GM23338 (cell line): ENCODE data around the gene EXOC1L. TPM values are rescaled to one million over a fixed set of nuclear protein-coding genes. Genes with fewer than 3 reads are reported as not detected.

Source experiments
- ATAC-seq: fragments of 200-7000 bp; cut with Tn5 transposase; 3 replicates; pipeline ENCODE4 v1.9.1; 2020
- DNase-seq: peaks from one replicate; pipeline ENCODE4 v3.0.0-alpha.2; 2015; ENCODE audit warnings: low spot score
- H2AFZ ChIP-seq: fragments of 200-600 bp; sonication (generic); 2 replicates; pipeline ENCODE4 v1.8.0; 2016; ENCODE audit warnings: antibody characterized with exemption, mild to moderate bottlenecking, moderate library complexity
- H3F3A ChIP-seq: fragments of 200-600 bp; sonication (generic); replicated peaks from 2 replicates; pipeline ENCODE4 v1.8.0; 2017; ENCODE audit warnings: antibody characterized with exemption, mixed run types, low read depth
- H3K27ac ChIP-seq: fragments of 200-600 bp; sonication (generic); 2 replicates; pipeline ENCODE4 v1.6.1; 2016; ENCODE audit warnings: low read depth
- H3K27me3 ChIP-seq: fragments of 200-600 bp; sonication (generic); 2 replicates; pipeline ENCODE4 v1.8.0; 2016; ENCODE audit warnings: mild to moderate bottlenecking, mixed run types, moderate library complexity; ENCODE audit not compliant: insufficient read depth
- H3K36me3 ChIP-seq: fragments of 200-600 bp; sonication (generic); 2 replicates; pipeline ENCODE4 v1.8.0; 2016; ENCODE audit warnings: mild to moderate bottlenecking; ENCODE audit not compliant: insufficient read depth
- H3K4me1 ChIP-seq: fragments of 200-600 bp; sonication (generic); 2 replicates; pipeline ENCODE4 v1.8.0; 2016; ENCODE audit warnings: mild to moderate bottlenecking, moderate library complexity; ENCODE audit not compliant: insufficient read depth
- H3K4me2 ChIP-seq: fragments of 200-600 bp; sonication (generic); 2 replicates; pipeline ENCODE4 v1.7.1; 2017; ENCODE audit warnings: mixed run types
- H3K4me3 ChIP-seq: fragments of 200-600 bp; sonication (generic); 2 replicates; pipeline ENCODE4 v1.6.1; 2016; ENCODE audit warnings: mixed run types
- H3K79me2 ChIP-seq: fragments of 200-600 bp; sonication (generic); replicated peaks from 2 replicates; pipeline ENCODE4 v1.8.0; 2017; ENCODE audit warnings: mild to moderate bottlenecking; ENCODE audit not compliant: insufficient read depth
- H3K9me2 ChIP-seq: fragments of 200-600 bp; sonication (generic); 2 replicates; pipeline ENCODE4 v1.8.0; 2017; ENCODE audit not compliant: insufficient read depth
- H4K20me1 ChIP-seq: fragments of 200-600 bp; sonication (generic); replicated peaks from 2 replicates; pipeline ENCODE4 v1.8.0; 2017; ENCODE audit warnings: mild to moderate bottlenecking; ENCODE audit not compliant: insufficient read depth
- H3K27ac Mint-ChIP-seq: 2 replicates; pipeline ENCODE4 v1.8.0; 2020; ENCODE audit warnings: inconsistent platforms, mild to moderate bottlenecking, moderate library complexity, mixed read lengths
- H3K27me3 Mint-ChIP-seq: 3 replicates; pipeline ENCODE4 v1.8.0; 2022; ENCODE audit warnings: low read depth, mild to moderate bottlenecking, moderate library complexity, mixed read lengths, inconsistent platforms; ENCODE audit not compliant: insufficient read depth, poor library complexity
- H3K36me3 Mint-ChIP-seq: 3 replicates; pipeline ENCODE4 v1.8.0; 2021; ENCODE audit warnings: low read depth, mild to moderate bottlenecking, inconsistent platforms, moderate library complexity, mixed read lengths
- H3K4me1 Mint-ChIP-seq: 3 replicates; pipeline ENCODE4 v1.8.0; 2020; ENCODE audit warnings: mild to moderate bottlenecking, inconsistent platforms, mixed read lengths
- H3K4me3 Mint-ChIP-seq: 3 replicates; pipeline ENCODE4 v1.8.0; 2021; ENCODE audit warnings: moderate library complexity, mild to moderate bottlenecking, inconsistent platforms, mixed read lengths
- H3K9me3 Mint-ChIP-seq: 3 replicates; pipeline ENCODE4 v1.8.0; 2020; ENCODE audit warnings: moderate library complexity, mild to moderate bottlenecking, inconsistent platforms, mixed read lengths
- CREB1 ChIP-seq: fragments of 250-450 bp; sonication (Bioruptor Pico); IDR thresholded peaks from 2 replicates; pipeline ENCODE4 v1.5.0; 2020; ENCODE audit warnings: low read depth, mild to moderate bottlenecking, moderate library complexity
- CTCF ChIP-seq, 2 experiments: fragments of 200-600 bp in 1 of 2; sonication (generic) in 1 of 2; conservative IDR thresholded peaks; 2 replicates each; pipeline versions ENCODE4 v1.5.1 to v1.6.1; 2016 to 2017; ENCODE audit warnings: antibody characterized with exemption in 2 of 2, low read depth in 2 of 2, mild to moderate bottlenecking in 2 of 2, moderate library complexity in 1 of 2
- EZH2 ChIP-seq: fragments of 200-600 bp; sonication (generic); IDR thresholded peaks from one replicate; pipeline ENCODE4 v1.8.0; 2017; ENCODE audit warnings: antibody characterized with exemption, mild to moderate bottlenecking, low read depth; ENCODE audit not compliant: unreplicated experiment
- EZH2phosphoT487 ChIP-seq: fragments of 200-600 bp; sonication (generic); IDR thresholded peaks from one replicate; pipeline ENCODE4 v1.8.1; 2018; ENCODE audit warnings: antibody characterized with exemption; ENCODE audit not compliant: unreplicated experiment
- JUNB ChIP-seq: IDR thresholded peaks from one replicate; pipeline ENCODE4 v1.6.1; 2016; ENCODE audit warnings: antibody characterized with exemption; ENCODE audit not compliant: unreplicated experiment
- NANOG ChIP-seq: IDR thresholded peaks from 2 replicates; pipeline ENCODE4 v1.6.1; 2016; ENCODE audit warnings: antibody characterized with exemption, borderline replicate concordance
- POLR2AphosphoS5 ChIP-seq: IDR thresholded peaks from 2 replicates; pipeline ENCODE4 v1.6.1; 2016; ENCODE audit warnings: antibody characterized with exemption, low read depth
- STAT1 ChIP-seq: IDR thresholded peaks from one replicate; pipeline ENCODE4 v1.6.1; 2016; ENCODE audit warnings: antibody characterized with exemption; ENCODE audit not compliant: unreplicated experiment
- ZNF114 ChIP-seq: fragments of 250-450 bp; sonication (Bioruptor Pico); IDR thresholded peaks from 2 replicates; pipeline ENCODE4 v1.5.0; 2020; ENCODE audit warnings: mild to moderate bottlenecking, moderate library complexity
- ZNF331 ChIP-seq: fragments of 250-450 bp; sonication (Bioruptor Pico); IDR thresholded peaks from 2 replicates; pipeline ENCODE4 v1.5.0; 2020; ENCODE audit warnings: low read depth, mild to moderate bottlenecking, moderate library complexity
- ZNF462 ChIP-seq: fragments of 250-450 bp; sonication (Bioruptor Pico); IDR thresholded peaks from 2 replicates; pipeline ENCODE4 v1.5.0; 2020; ENCODE audit warnings: mild to moderate bottlenecking, moderate library complexity
- polyA plus RNA-seq: library from polyadenylated mRNA; unstranded; fragments of >200 nt; fragmentation: Nextera tagmentation; extraction: Ambion mirVana; gene quantifications from 2 replicates; pipeline ENCODE4 v1.2.1, GENCODE V29; 2016
- total RNA-seq: library from RNA; depleted of rRNA; stranded (reverse); fragments of >200 nt; shearing (Covaris generic); gene quantifications from 2 replicates; pipeline ENCODE4 v1.2.3, GENCODE V29; 2014
- TF ChIP-seq, protein P1 (sequence below): IDR thresholded peaks from one replicate; pipeline ENCODE4 v1.6.1; 2018; ENCODE audit warnings: antibody characterized with exemption; ENCODE audit not compliant: unreplicated experiment
- TF ChIP-seq, protein P2 (sequence below): IDR thresholded peaks from 2 replicates; pipeline ENCODE4 v1.6.1; 2016; ENCODE audit warnings: antibody characterized with exemption

The EXOC1L gene
- total and polyA plus RNA-seq, 2 experiments from 2014 or later, result not detected

GRCh38 chr4:55830716-55831115 lies 11.1 kb downstream of the EXOC1L start:
- ATAC-seq, result no peak
- no peak overlapping the region for H3K4me3 Mint-ChIP-seq
- Histone ChIP-seq H2AFZ (no peak overlapping the region), H3F3A (no peaks in the 10 kb centered on the region), H3K4me1 (peaks cover 3% of the 10 kb centered on the region; the same call in 1 of the 2 replicates), H3K79me2 (no peaks in the 10 kb centered on the region), H3K4me3 (no peak overlapping the region), H4K20me1 (no peaks in the 10 kb centered on the region), H3K27ac (no peak overlapping the region), H3K4me2 (no peak overlapping the region), H3K9me2 (peaks cover 5% of the 10 kb centered on the region; the same call in 1 of the 2 replicates), H3K27me3 (no peaks in the 10 kb centered on the region), H3K36me3 (no peaks in the 10 kb centered on the region)
- H3K4me1 Mint-ChIP-seq, result peaks cover 2% of the 10 kb centered on the region; the same call in 1 of the 3 replicates
- no peaks in the 10 kb centered on the region for H3K9me3 Mint-ChIP-seq
- H3K36me3 Mint-ChIP-seq, result no peaks in the 10 kb centered on the region
- H3K27me3 Mint-ChIP-seq, result peaks cover 2% of the 10 kb centered on the region
- TF ChIP-seq NANOG (no peak), EZH2 (no peak), JUNB (no peak), ZNF462 (CRISPR knock-in tag) (no peak), POLR2AphosphoS5 (no peak), EZH2phosphoT487 (no peak), ZNF331 (CRISPR knock-in tag) (no peak), STAT1 (no peak), CTCF (conservative IDR thresholded peaks at IDR 0.05; ENCODE audit: low read depth in 2 of 2) (no peak), CREB1 (no peak), ZNF114 (CRISPR knock-in tag) (no peak)
- TF ChIP-seq, protein P1, sequence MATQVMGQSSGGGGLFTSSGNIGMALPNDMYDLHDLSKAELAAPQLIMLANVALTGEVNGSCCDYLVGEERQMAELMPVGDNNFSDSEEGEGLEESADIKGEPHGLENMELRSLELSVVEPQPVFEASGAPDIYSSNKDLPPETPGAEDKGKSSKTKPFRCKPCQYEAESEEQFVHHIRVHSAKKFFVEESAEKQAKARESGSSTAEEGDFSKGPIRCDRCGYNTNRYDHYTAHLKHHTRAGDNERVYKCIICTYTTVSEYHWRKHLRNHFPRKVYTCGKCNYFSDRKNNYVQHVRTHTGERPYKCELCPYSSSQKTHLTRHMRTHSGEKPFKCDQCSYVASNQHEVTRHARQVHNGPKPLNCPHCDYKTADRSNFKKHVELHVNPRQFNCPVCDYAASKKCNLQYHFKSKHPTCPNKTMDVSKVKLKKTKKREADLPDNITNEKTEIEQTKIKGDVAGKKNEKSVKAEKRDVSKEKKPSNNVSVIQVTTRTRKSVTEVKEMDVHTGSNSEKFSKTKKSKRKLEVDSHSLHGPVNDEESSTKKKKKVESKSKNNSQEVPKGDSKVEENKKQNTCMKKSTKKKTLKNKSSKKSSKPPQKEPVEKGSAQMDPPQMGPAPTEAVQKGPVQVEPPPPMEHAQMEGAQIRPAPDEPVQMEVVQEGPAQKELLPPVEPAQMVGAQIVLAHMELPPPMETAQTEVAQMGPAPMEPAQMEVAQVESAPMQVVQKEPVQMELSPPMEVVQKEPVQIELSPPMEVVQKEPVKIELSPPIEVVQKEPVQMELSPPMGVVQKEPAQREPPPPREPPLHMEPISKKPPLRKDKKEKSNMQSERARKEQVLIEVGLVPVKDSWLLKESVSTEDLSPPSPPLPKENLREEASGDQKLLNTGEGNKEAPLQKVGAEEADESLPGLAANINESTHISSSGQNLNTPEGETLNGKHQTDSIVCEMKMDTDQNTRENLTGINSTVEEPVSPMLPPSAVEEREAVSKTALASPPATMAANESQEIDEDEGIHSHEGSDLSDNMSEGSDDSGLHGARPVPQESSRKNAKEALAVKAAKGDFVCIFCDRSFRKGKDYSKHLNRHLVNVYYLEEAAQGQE, result no peak
- TF ChIP-seq, protein P2, sequence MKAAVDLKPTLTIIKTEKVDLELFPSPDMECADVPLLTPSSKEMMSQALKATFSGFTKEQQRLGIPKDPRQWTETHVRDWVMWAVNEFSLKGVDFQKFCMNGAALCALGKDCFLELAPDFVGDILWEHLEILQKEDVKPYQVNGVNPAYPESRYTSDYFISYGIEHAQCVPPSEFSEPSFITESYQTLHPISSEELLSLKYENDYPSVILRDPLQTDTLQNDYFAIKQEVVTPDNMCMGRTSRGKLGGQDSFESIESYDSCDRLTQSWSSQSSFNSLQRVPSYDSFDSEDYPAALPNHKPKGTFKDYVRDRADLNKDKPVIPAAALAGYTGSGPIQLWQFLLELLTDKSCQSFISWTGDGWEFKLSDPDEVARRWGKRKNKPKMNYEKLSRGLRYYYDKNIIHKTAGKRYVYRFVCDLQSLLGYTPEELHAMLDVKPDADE, result no peak
- no peak for DNase-seq
- H3K27ac Mint-ChIP-seq, result no peak overlapping the region
